ENCODE results near the gene ARL14EP. TPM values are rescaled to one million over a fixed set of nuclear protein-coding genes. Genes with fewer than 3 reads are reported as not detected.

ARL14EP gene
- polyA plus RNA-seq, 6 donors from 2014 or later: 60.4 to 131 (median 92.3) TPM

DNA sequence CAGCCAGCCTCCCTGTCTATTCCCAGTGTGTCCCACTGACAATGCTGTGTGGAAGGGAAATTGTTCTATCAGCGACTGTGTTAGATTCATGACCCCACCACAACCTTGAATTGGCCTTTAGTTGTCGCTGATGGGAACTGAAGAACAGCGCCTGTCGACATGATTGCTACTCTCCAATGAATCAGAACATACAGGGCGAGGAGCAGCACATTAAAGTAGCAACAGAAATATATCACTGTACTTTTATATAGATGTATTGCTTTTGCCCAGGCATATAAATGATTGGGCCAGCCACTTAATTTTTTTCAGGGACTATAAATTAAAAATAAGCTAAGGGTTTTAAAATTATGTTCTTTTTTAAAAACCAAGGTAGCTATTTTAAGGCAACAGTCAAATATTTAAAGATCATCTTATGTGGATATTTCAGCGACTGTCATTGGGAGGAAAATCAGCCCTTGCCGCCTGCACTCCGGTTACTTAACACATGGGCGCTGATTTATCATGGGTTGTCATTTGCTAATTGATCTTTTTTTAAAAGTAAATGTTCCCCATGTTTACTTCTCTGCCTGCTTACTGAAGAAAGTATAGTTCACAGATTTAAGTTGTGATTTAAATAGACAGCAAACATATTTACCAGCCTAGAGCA is 42.1 kb downstream of the ARL14EP start:
- Mint-ChIP-seq H3K9me3 (peaks cover 0 to 9% (median 5%) of the 10 kb centered on the region in 7 donors), H3K4me1 (no peaks in the 10 kb centered on the region), H3K27me3 (peaks cover 0 to 22% (median 3%) of the 10 kb centered on the region in 3 donors), H3K4me3 (no peak overlapping the region), H3K27ac (no peak overlapping the region), H3K36me3 (no peaks in the 10 kb centered on the region)
- DNase-seq (no peak), ATAC-seq (ENCODE audit: low read depth in 2 of 2) (no peak)

DNA sequence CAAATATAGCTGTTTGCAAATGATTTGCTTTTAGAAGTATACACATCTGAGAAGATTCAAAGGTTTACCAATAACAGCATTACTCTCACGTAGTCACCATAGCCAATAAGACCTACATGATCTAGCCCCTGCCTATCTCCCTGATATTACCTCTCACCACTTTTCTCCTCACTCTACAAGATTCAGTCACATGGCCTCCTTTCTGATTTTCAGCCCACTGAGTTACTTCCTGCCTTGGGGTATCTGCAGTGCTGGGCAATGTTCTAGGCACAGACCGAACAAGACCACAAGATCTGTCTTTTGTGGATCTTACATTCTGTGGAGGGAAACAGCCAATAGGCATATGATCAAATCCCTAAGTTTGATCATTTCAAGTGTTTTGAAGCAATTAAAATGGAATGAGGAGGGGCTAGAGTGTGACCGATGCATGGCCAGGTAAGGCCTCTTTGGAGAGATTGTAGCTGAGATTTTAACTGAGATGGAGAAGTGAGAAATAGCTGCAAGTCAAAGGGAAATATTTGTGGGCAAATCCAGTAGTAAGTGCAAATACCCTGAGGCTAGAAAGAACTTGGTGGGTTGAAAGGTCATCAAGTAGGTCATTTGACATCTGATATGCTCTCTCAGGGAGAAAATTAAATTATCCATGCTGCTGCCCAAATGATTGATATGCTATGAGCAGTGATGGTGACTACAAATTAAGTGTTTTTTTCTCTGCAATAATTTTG is 43.1 kb downstream of the ARL14EP start:
- Mint-ChIP-seq H3K4me3 (no peak overlapping the region), H3K4me1 (no peaks in the 10 kb centered on the region), H3K27me3 (peaks cover 0 to 23% (median 3%) of the 10 kb centered on the region in 3 donors)

DNA sequence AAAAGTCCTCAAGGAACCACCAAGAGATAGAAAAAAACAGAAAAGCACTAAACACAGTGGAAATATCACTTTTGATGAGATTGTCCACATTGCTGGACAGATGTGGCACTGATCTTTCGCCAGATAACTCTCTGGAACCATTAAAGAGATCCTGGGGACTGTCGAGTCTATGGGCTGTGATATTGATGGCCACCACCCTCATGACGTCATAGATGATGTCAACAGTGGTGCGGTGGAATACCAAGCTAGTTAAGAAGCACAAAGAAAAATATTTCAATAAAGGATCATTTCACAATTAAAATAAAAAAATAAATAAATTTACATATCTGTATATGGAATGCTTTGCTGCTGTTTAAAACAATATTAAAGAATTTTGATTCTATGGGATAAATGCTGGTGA is 45.5 kb downstream of the ARL14EP start:
- peaks cover 0 to 9% (median 5%) of the 10 kb centered on the region in 7 donors for H3K9me3 Mint-ChIP-seq
- H3K4me1 Mint-ChIP-seq: no peaks in the 10 kb centered on the region
- H3K4me3 Mint-ChIP-seq: no peak overlapping the region
- H3K36me3 Mint-ChIP-seq: no peaks in the 10 kb centered on the region
- DNase-seq (no peak), ATAC-seq (ENCODE audit: low read depth in 2 of 2) (no peak)
- H3K27me3 Mint-ChIP-seq: peaks cover 0 to 21% (median 3%) of the 10 kb centered on the region in 3 donors
- H3K27ac Mint-ChIP-seq: no peak overlapping the region

More for the DNA sequence above, 43.1 kb downstream of the ARL14EP start:
- ATAC-seq (ENCODE audit: low read depth in 2 of 2): no peak
- Mint-ChIP-seq H3K36me3 (no peaks in the 10 kb centered on the region), H3K9me3 (peaks cover 0 to 9% (median 5%) of the 10 kb centered on the region in 7 donors), H3K27ac (no peak overlapping the region)
- DNase-seq: no peak

DNA sequence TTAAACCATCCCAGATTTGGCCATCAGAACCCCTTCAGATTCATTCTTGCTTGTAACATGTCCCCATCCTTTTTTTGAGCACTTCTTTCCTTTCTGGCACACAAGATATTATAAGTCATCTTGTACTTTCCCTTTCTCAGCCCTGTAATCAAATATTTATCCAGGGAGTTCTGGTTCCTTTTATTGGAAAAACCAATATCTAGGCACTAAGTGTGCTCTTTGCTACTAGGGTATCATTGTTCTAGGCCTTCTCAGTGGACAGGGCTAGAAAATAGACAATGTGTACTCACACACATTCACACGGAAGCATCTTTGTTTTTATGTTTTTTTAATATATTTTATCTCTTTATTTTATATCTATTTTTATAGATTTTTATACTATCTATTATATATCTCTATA is 47.3 kb downstream of the ARL14EP start:
- Mint-ChIP-seq H3K9me3 (peaks cover 0 to 9% (median 5%) of the 10 kb centered on the region in 7 donors), H3K4me1 (no peaks in the 10 kb centered on the region), H3K4me3 (no peak overlapping the region), H3K36me3 (no peaks in the 10 kb centered on the region), H3K27me3 (peaks cover 0 to 14% (median 3%) of the 10 kb centered on the region in 3 donors), H3K27ac (no peak overlapping the region)
- ATAC-seq (ENCODE audit: low read depth in 2 of 2) (no peak), DNase-seq (no peak)

DNA sequence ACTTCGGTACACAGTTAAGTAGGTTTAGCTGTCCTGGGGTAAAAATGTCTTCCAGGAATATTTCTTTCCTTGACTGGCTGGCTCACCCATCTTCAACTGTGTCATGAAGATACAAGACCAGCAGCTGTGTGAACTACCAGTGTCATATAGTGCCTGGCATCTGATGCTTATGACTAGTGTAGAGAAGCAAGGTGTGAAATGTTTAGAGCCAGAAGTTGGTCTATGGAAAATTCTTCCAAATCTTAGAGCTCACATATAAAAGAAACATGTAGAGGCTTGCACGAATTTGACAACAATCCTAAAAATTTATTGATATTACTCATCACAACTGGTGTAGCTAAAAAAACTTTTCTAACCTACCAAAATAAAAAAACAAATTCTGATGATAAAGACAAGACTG is 54.4 kb downstream of the ARL14EP start:
- no peak overlapping the region for H3K27ac Mint-ChIP-seq
- DNase-seq (no peak), ATAC-seq (ENCODE audit: low read depth in 2 of 2) (no peak)
- no peaks in the 10 kb centered on the region for H3K36me3 Mint-ChIP-seq
- no peak overlapping the region for H3K4me3 Mint-ChIP-seq
- no peaks in the 10 kb centered on the region for H3K4me1 Mint-ChIP-seq
- no peaks in the 10 kb centered on the region for H3K9me3 Mint-ChIP-seq
- no peaks in the 10 kb centered on the region for H3K27me3 Mint-ChIP-seq

DNA sequence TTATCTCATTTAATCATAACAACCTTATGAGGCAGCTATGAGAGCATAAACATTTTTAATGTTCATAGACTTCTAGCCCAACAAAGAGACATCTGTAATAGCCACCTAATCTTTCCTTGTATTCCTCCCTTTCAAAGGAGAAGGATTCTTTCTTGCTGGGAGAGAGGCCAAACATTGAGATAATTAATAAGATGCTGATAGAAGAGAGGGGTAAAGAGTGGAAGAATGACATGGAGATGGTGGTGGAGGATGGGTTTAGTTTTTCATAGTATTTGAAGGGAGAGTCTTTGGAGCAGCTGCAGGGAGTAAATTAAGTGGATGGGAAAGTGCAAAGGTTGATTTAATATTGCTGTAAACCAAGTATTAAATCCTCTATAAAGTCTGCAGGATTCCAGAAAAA is 57.9 kb downstream of the ARL14EP start:
- Mint-ChIP-seq H3K36me3 (no peaks in the 10 kb centered on the region), H3K9me3 (no peaks in the 10 kb centered on the region), H3K4me3 (no peak overlapping the region), H3K27ac (no peak overlapping the region), H3K4me1 (no peaks in the 10 kb centered on the region), H3K27me3 (peaks cover 0 to 10% (median 6%) of the 10 kb centered on the region in 3 donors)
- ATAC-seq (ENCODE audit: low read depth in 2 of 2): no peak
- no peak for DNase-seq

DNA sequence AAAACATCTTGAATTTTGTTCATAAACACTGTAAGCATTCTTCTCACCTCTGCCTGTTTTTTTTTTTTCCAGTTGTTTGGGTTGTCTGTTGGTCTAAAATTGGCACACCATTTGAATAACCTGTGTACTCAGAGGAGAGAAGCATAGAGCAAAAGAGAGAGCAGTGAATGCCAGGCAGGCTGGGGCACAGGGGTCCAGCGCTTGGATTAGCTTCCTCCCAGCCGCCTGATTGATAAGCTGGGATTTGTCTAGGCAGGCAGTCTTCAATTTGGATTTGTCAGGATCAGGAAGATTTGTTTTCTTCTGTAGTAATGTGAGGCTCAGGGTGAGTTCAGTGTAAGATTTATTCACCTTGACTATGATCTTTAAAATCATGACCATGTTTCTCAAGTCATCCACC is 59.0 kb downstream of the ARL14EP start:
- no peak for ATAC-seq (ENCODE audit: low read depth in 2 of 2)
- H3K27ac Mint-ChIP-seq: peak overlapping the region in 1 of 6 donors; percentile 11
- no peaks in the 10 kb centered on the region for H3K36me3 Mint-ChIP-seq

More for the DNA sequence above, 59.0 kb downstream of the ARL14EP start:
- DNase-seq: no peak
- no peaks in the 10 kb centered on the region for H3K9me3 Mint-ChIP-seq
- no peaks in the 10 kb centered on the region for H3K4me1 Mint-ChIP-seq
- no peak overlapping the region for H3K4me3 Mint-ChIP-seq
- peaks cover 0 to 13% (median 6%) of the 10 kb centered on the region in 3 donors for H3K27me3 Mint-ChIP-seq

Other genes starting within 250 kb of the ARL14EP start
- gene FSHB, start 92.1 kb upstream of the ARL14EP start, polyA plus RNA-seq (ENCODE audit: low read depth in 6 of 6): not detected